Measurements from ENCODE around the gene B3GNT8. TPM values are rescaled to one million over a fixed set of nuclear protein-coding genes. Genes with fewer than 3 reads are reported as not detected.

B3GNT8 gene
- total and polyA plus RNA-seq, 10 donors: 1.8 to 30.3 (median 10.3) TPM

GRCh38 chr19:41439441-41440222, 12.5 kb upstream of the B3GNT8 start, which contains the start of gene DMAC2:
DMAC2 (minus strand) TSS chr19:41439912; CDS start chr19:41439899, 13 bp downstream.
- peak; percentile 98 for DNase-seq
- intact Hi-C loops (cut with DNase I; ENCODE audit: low total_unique reads): no loop called here
- peak within 1 kb of the TSS; percentile 88 to 96 (median 93) for H3K27ac ChIP-seq
- peaks cover 5 to 32% (median 20%) of the 10 kb centered on the region in 6 donors for H3K4me1 ChIP-seq
- peak within 1 kb of the TSS; percentile 48 to 94 (median 76) for H3K4me3 ChIP-seq
- peak in 1 of 3 donors; percentile 10 for TF ChIP-seq POLR2A (IDR thresholded peaks at IDR 0.05)
- TF ChIP-seq POLR2AphosphoS5 (IDR thresholded peaks at IDR 0.05): peak; percentile 86 to 90 (median 88)
- TF ChIP-seq, protein P1, sequence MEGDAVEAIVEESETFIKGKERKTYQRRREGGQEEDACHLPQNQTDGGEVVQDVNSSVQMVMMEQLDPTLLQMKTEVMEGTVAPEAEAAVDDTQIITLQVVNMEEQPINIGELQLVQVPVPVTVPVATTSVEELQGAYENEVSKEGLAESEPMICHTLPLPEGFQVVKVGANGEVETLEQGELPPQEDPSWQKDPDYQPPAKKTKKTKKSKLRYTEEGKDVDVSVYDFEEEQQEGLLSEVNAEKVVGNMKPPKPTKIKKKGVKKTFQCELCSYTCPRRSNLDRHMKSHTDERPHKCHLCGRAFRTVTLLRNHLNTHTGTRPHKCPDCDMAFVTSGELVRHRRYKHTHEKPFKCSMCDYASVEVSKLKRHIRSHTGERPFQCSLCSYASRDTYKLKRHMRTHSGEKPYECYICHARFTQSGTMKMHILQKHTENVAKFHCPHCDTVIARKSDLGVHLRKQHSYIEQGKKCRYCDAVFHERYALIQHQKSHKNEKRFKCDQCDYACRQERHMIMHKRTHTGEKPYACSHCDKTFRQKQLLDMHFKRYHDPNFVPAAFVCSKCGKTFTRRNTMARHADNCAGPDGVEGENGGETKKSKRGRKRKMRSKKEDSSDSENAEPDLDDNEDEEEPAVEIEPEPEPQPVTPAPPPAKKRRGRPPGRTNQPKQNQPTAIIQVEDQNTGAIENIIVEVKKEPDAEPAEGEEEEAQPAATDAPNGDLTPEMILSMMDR (IDR thresholded peaks at IDR 0.05 in 8 of 11, conservative IDR thresholded peaks at IDR 0.05 in 3 of 11): peak in 10 of 11 experiments; percentile 25 to 70 (median 53)
- H3K9me3 ChIP-seq: no peaks in the 10 kb centered on the region
- H3K36me3 ChIP-seq: peaks cover 0 to 37% (median 14%) of the 10 kb centered on the region in 6 donors
- WGBS, 5 donors: 0 to 1% (median 1%) methylated on average over 29 to 40 of the region's 40 CpGs
- no peaks in the 10 kb centered on the region for H3K27me3 ChIP-seq (replicated peaks in 1 of 7)

- DNase-seq: no peak
- intact Hi-C loops (cut with DNase I; ENCODE audit: low total_unique reads): no loop called here
- H3K4me3 ChIP-seq: no peak overlapping the region
These were observed 10.9 kb upstream of the B3GNT8 start for GRCh38 chr19:41437944-41438574.

GRCh38 chr19:41436674-41436951, 9.4 kb upstream of the B3GNT8 start:
- intact Hi-C loops (cut with DNase I; ENCODE audit: low total_unique reads): no loop called here
- no peak overlapping the region for H3K4me3 ChIP-seq
- peaks cover 5 to 38% (median 20%) of the 10 kb centered on the region in 6 donors for H3K4me1 ChIP-seq
- no peaks in the 10 kb centered on the region for H3K27me3 ChIP-seq (replicated peaks in 1 of 7)
- TF ChIP-seq POLR2AphosphoS5 (IDR thresholded peaks at IDR 0.05) (no peak), POLR2A (IDR thresholded peaks at IDR 0.05) (no peak)
- TF ChIP-seq, protein P1 (IDR thresholded peaks at IDR 0.05 in 8 of 11, conservative IDR thresholded peaks at IDR 0.05 in 3 of 11): no peak
- no peak overlapping the region for H3K27ac ChIP-seq
- H3K9me3 ChIP-seq: no peaks in the 10 kb centered on the region
- no peak for DNase-seq
- H3K36me3 ChIP-seq: peaks cover 0 to 67% (median 31%) of the 10 kb centered on the region in 6 donors

More at GRCh38 chr19:41437944-41438574, 10.9 kb upstream of the B3GNT8 start:
- 90 to 98% (median 94%) methylated on average over 7 of the region's 7 CpGs for WGBS, 5 donors
- no peaks in the 10 kb centered on the region for H3K27me3 ChIP-seq (replicated peaks in 1 of 7)
- H3K9me3 ChIP-seq: no peaks in the 10 kb centered on the region
- TF ChIP-seq POLR2AphosphoS5 (IDR thresholded peaks at IDR 0.05) (no peak), POLR2A (IDR thresholded peaks at IDR 0.05) (no peak)
- TF ChIP-seq, protein P1 (IDR thresholded peaks at IDR 0.05 in 8 of 11, conservative IDR thresholded peaks at IDR 0.05 in 3 of 11): no peak
- no peak overlapping the region for H3K27ac ChIP-seq
- peaks cover 5 to 35% (median 20%) of the 10 kb centered on the region in 6 donors for H3K4me1 ChIP-seq
- H3K36me3 ChIP-seq: peaks cover 0 to 53% (median 21%) of the 10 kb centered on the region in 6 donors
